HepG2 (cell line): Measurements from ENCODE around the gene STX2. TPM values are rescaled to one million over a fixed set of nuclear protein-coding genes. Genes with fewer than 3 reads are reported as not detected.

Experiments
- ATAC-seq: fragments of 200-7000 bp; cut with Tn5 transposase; 3 replicates; pipeline ENCODE4 v1.9.1; 2020; ENCODE audit warnings: mild to moderate bottlenecking, moderate library complexity
- BruUV-seq: library from RNA; stranded (reverse); fragments of 400-500 nt; replicated peaks from 2 replicates; lab custom pipeline; 2021; lab: Mats Ljungman, UMichigan
- CTCF ChIA-PET: fragments of 300-600 bp; formaldehyde crosslinking; extraction: SDS; loops from one replicate; lab custom pipeline; 2021; ENCODE audit warnings: low total read pairs, inconsistent platforms, low intra/inter-chr PET ratio; lab: Yijun Ruan, JAX
- POLR2A ChIA-PET: fragments of 350-600 bp; sonication (Branson Sonifier 250); formaldehyde crosslinking; loops from one replicate; lab custom pipeline; 2020; ENCODE audit warnings: antibody characterized with exemption, inconsistent platforms; lab: Yijun Ruan, JAX
- DNase-seq: peaks from one replicate; pipeline ENCODE4 v3.0.0-alpha.2; 2015; ENCODE audit warnings: low spot score
- FAIRE-seq: peaks from 3 replicates; lab custom pipeline; 2011; peaks lifted over from hg19 to GRCh38; lab: Jason Lieb, UNC
- H2AFZ ChIP-seq: one replicate; pipeline ENCODE4 v1.6.1; 2011; ENCODE audit warnings: low read length, inconsistent platforms
- H3K27ac ChIP-seq: fragments of 300-600 bp; 3 replicates; pipeline ENCODE4 v1.8.0; 2011; ENCODE audit warnings: mixed run types, mild to moderate bottlenecking, mixed read lengths, low read length, inconsistent platforms; ENCODE audit not compliant: insufficient read depth; ENCODE audit errors: extremely low read length
- H3K27me3 ChIP-seq, 2 experiments: fragments of 200-600 bp in 1 of 2; 2 replicates in 1 of 2; 3 replicates in 1 of 2; pipeline versions ENCODE4 v1.6.0 to v1.8.0; 2011; ENCODE audit warnings: low read length in 2 of 2, mild to moderate bottlenecking in 2 of 2, moderate library complexity in 2 of 2, inconsistent platforms in 1 of 2; ENCODE audit not compliant: insufficient read depth in 2 of 2, control insufficient read depth in 1 of 2
- H3K36me3 ChIP-seq, 2 experiments: fragments of 200-600 bp in 1 of 2; replicated peaks in 1 of 2; 2 replicates in 1 of 2; 3 replicates in 1 of 2; pipeline versions ENCODE4 v1.5.1 to v1.8.0; 2011; ENCODE audit warnings: low read length in 2 of 2, inconsistent platforms in 1 of 2; ENCODE audit not compliant: insufficient read depth in 2 of 2, control insufficient read depth in 1 of 2
- H3K4me1 ChIP-seq: 2 replicates; pipeline ENCODE4 v1.5.1; 2012; ENCODE audit warnings: low read length, inconsistent platforms; ENCODE audit not compliant: insufficient read depth
- H3K4me2 ChIP-seq: 2 replicates; pipeline ENCODE4 v1.6.0; 2011; ENCODE audit warnings: low read depth, low read length, inconsistent platforms
- H3K4me3 ChIP-seq, 3 experiments: fragments of 200-600 bp in 1 of 3; sonication (generic), shearing (Covaris generic) in 1 of 3; replicated peaks in 1 of 3; 2 replicates each; pipeline ENCODE4 v1.5.1; 2011 to 2016; ENCODE audit warnings: low read length in 3 of 3, inconsistent platforms in 2 of 3, low read depth in 2 of 3, mild to moderate bottlenecking in 2 of 3, control low read depth in 1 of 3, mixed read lengths in 1 of 3; ENCODE audit not compliant: insufficient read depth in 1 of 3
- H3K79me2 ChIP-seq: one replicate; pipeline ENCODE4 v1.6.1; 2011; ENCODE audit warnings: low read length, inconsistent platforms; ENCODE audit not compliant: insufficient read depth
- H3K9ac ChIP-seq: 2 replicates; pipeline ENCODE4 v1.6.0; 2011; ENCODE audit warnings: mild to moderate bottlenecking, low read depth, low read length, inconsistent platforms; ENCODE audit not compliant: insufficient read depth
- H3K9me3 ChIP-seq: 2 replicates; pipeline ENCODE4 v1.5.1; 2012; ENCODE audit warnings: mild to moderate bottlenecking, low read length
- H4K20me1 ChIP-seq: 2 replicates; pipeline ENCODE4 v1.6.0; 2011; ENCODE audit warnings: inconsistent platforms, mild to moderate bottlenecking, low read length, moderate library complexity; ENCODE audit not compliant: insufficient read depth
- HNRNPLL ChIP-seq: fragments of 200-400 bp; formaldehyde crosslinking; IDR thresholded peaks from 2 replicates; pipeline ENCODE4 v1.6.1; 2017; ENCODE audit warnings: mild to moderate bottlenecking, low read depth, low read length; ENCODE audit not compliant: poor library complexity, severe bottlenecking
- IKZF1 ChIP-seq: fragments of 450-650 bp; IDR thresholded peaks from 2 replicates; pipeline ENCODE4 v1.7.1; 2016
- KLF11 ChIP-seq: IDR thresholded peaks from 2 replicates; pipeline ENCODE4 v1.6.1; 2016; ENCODE audit warnings: missing compliant biosample characterization
- KLF13 ChIP-seq: sonication (generic); formaldehyde crosslinking; IDR thresholded peaks from 2 replicates; pipeline ENCODE4 v1.4.0; 2020; ENCODE audit warnings: mild to moderate bottlenecking, missing genetic modification reagents
- SP2 ChIP-seq: sonication (generic); formaldehyde crosslinking; IDR thresholded peaks from 2 replicates; pipeline ENCODE4 v1.5.1; 2020; ENCODE audit warnings: mild to moderate bottlenecking, missing genetic modification reagents
- ZFAT ChIP-seq: sonication (generic); formaldehyde crosslinking; conservative IDR thresholded peaks from 2 replicates; pipeline ENCODE4 v1.8.1; 2023; ENCODE audit warnings: missing genetic modification reagents, inconsistent platforms
- ZFP36 ChIP-seq: fragments of 150-350 bp; IDR thresholded peaks from 2 replicates; pipeline ENCODE4 v1.6.1; 2018; ENCODE audit warnings: borderline replicate concordance, low read length, low read depth; ENCODE audit not compliant: partially characterized antibody
- ZNF496 ChIP-seq: sonication (generic); formaldehyde crosslinking; IDR thresholded peaks from 2 replicates; pipeline ENCODE4 v1.8.1; 2023; ENCODE audit warnings: mild to moderate bottlenecking, moderate library complexity, missing genetic modification reagents; ENCODE audit not compliant: insufficient replicate concordance
- ZNF501 ChIP-seq: sonication (generic); formaldehyde crosslinking; IDR thresholded peaks from 2 replicates; pipeline ENCODE4 v1.5.1; 2020; ENCODE audit warnings: mild to moderate bottlenecking, moderate library complexity, missing genetic modification reagents
- ZNF674 ChIP-seq: sonication (generic); formaldehyde crosslinking; IDR thresholded peaks from 2 replicates; pipeline ENCODE4 v1.5.0; 2020; ENCODE audit warnings: low read depth, mild to moderate bottlenecking, missing genetic modification reagents
- ZNF709 ChIP-seq: sonication (generic); formaldehyde crosslinking; IDR thresholded peaks from 2 replicates; pipeline ENCODE4 v1.5.0; 2020; ENCODE audit warnings: mild to moderate bottlenecking, missing genetic modification reagents
- ZSCAN31 ChIP-seq: sonication (generic); formaldehyde crosslinking; IDR thresholded peaks from 2 replicates; pipeline ENCODE4 v1.5.0; 2020; ENCODE audit warnings: low read depth, mild to moderate bottlenecking, missing genetic modification reagents
- WGBS: methylation state at CpG from one replicate; pipeline ENCODE4 v1.1.6; 2017; ENCODE audit warnings: low lambda C conversion rate; 5-methylcytosine and 5-hydroxymethylcytosine counted together
- in situ Hi-C: cut with HindIII; loops from 2 replicates; pipeline ENCODE4 v1.10.0; 2017; ENCODE audit warnings: low pct_unique_long_range_greater_than_20kb; ENCODE audit not compliant: extremely low pct_ligation_motif_present
- intact Hi-C: fragments of 100-400 bp; cut with micrococcal nuclease; formaldehyde crosslinking; loops from one replicate; pipeline ENCODE4 v1.10.0; 2022; ENCODE audit not compliant: unreplicated experiment
- polyA plus RNA-seq, 8 experiments: library from polyadenylated mRNA; depleted of rRNA in 3 of 8; stranded (reverse) in 7 of 8; unstranded in 1 of 8; fragments of >200 nt; fragmentation: Illumina TruSeq in 4 of 8; extraction: Trizol in 4 of 8; gene quantifications; 2 replicates each; pipeline versions ENCODE4 v1.2.1 to v1.2.3, GENCODE V29; 2011 to 2016; ENCODE audit warnings: low read depth in 4 of 8, missing spikeins in 1 of 8, mixed read lengths in 1 of 8; ENCODE audit not compliant: insufficient read depth in 1 of 8
- total RNA-seq, 5 experiments: library from RNA; depleted of rRNA; stranded (reverse); fragments of >200 nt; fragmentation: Illumina TruSeq; extraction: Trizol; gene quantifications; 2 replicates each; pipeline ENCODE4 v1.2.3, GENCODE V29; 2016; ENCODE audit warnings: low read depth in 1 of 5
- TF ChIP-seq, protein P1 (sequence below): IDR thresholded peaks from 2 replicates; pipeline ENCODE4 v1.6.1; 2012; ENCODE audit warnings: low read length, improper control_type of control experiment
- TF ChIP-seq, protein P2 (sequence below): sonication (generic); formaldehyde crosslinking; IDR thresholded peaks from 2 replicates; pipeline ENCODE4 v1.8.0; 2022; ENCODE audit warnings: mild to moderate bottlenecking, missing genetic modification reagents, moderate library complexity

Gene STX2
- total and polyA plus RNA-seq, 2 of the 13 experiments (the other 11 are each of a cell fraction or from before 2014, with no cell fraction given): 13.4 to 25.1 TPM

DNA sequence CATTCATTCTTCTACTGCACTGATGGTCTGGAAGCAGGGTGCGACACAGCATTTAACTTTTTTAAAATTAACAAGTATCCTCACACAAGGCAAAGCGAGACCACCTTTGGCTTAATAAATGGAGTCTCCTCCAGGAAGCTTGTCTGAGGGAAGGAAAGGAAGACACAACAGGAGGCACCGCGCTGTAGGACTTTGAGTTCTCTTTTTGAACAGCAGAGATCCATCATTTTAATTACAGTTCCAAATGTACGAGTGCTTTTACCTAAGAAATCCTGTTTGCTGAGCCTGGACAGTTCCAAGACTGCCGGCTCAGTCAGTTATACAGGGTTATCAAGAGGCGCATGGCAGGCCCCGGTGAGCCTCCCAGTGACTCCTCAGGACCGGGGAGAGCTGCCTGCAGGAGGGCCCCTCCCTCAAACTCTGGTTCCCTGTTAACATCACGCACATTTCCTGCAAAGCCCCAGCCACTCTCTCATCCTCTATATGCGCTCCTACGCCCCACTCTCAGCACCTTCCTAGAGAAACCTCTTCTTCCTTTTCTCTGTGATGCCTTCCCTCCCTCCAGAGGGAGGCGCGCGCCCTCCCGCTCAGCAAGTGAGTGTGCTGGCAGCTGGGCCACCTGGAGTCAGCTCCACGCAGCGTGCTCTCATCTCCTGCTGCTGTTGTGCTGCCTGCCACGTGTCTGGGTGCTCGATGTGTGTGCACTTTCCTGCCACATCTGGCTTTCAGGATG is 46.1 kb downstream of the STX2 start (continued):
- TF ChIP-seq, protein P1, sequence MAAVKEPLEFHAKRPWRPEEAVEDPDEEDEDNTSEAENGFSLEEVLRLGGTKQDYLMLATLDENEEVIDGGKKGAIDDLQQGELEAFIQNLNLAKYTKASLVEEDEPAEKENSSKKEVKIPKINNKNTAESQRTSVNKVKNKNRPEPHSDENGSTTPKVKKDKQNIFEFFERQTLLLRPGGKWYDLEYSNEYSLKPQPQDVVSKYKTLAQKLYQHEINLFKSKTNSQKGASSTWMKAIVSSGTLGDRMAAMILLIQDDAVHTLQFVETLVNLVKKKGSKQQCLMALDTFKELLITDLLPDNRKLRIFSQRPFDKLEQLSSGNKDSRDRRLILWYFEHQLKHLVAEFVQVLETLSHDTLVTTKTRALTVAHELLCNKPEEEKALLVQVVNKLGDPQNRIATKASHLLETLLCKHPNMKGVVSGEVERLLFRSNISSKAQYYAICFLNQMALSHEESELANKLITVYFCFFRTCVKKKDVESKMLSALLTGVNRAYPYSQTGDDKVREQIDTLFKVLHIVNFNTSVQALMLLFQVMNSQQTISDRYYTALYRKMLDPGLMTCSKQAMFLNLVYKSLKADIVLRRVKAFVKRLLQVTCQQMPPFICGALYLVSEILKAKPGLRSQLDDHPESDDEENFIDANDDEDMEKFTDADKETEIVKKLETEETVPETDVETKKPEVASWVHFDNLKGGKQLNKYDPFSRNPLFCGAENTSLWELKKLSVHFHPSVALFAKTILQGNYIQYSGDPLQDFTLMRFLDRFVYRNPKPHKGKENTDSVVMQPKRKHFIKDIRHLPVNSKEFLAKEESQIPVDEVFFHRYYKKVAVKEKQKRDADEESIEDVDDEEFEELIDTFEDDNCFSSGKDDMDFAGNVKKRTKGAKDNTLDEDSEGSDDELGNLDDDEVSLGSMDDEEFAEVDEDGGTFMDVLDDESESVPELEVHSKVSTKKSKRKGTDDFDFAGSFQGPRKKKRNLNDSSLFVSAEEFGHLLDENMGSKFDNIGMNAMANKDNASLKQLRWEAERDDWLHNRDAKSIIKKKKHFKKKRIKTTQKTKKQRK: no peak
- no peak for TF ChIP-seq KLF11 (CRISPR knock-in tag)
- TF ChIP-seq, all 625 proteins: peak for 0

DNA sequence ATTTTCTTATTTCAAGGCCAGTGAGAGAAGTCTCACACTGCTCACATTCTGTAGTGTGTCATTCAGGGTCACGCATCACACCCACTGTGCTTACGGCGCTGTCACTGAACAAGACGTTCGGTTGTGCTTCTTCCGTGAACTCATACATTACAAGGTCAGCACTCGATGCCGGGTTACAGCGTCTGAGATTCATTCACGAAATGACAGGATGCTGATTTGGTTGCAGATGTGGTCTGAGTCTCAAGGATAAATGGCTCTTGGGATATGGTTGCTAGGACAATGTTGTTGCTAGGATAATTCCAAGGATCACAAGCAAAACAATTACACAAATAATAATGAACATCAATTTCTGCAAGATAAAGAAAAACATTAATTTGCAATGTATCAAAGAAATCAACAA is 47.4 kb downstream of the STX2 start:
- in situ Hi-C loops (no loop called here), intact Hi-C loops (no loop called here)
- Histone ChIP-seq H4K20me1 (no peaks in the 10 kb centered on the region), H3K4me2 (no peak overlapping the region), H3K27me3 (no peaks in the 10 kb centered on the region), H3K4me1 (no peaks in the 10 kb centered on the region), H2AFZ (no peak overlapping the region), H3K9ac (no peak overlapping the region), H3K79me2 (no peaks in the 10 kb centered on the region), H3K4me3 (no peak overlapping the region), H3K27ac (no peak overlapping the region), H3K9me3 (no peaks in the 10 kb centered on the region), H3K36me3 (peaks cover 9 to 35% of the 10 kb centered on the region in 2 experiments; a peak in 4 of 5 replicates)
- DNase-seq: no peak
- ChIA-PET CTCF (no interaction called here), POLR2A (no interaction called here)
- TF ChIP-seq HNRNPLL (no peak), KLF13 (no peak), ZFAT (CRISPR knock-in tag) (no peak), ZNF674 (CRISPR knock-in tag) (no peak), ZFP36 (no peak), IKZF1 (no peak), ZNF501 (no peak), ZNF709 (CRISPR knock-in tag) (no peak), ZSCAN31 (no peak), ZNF496 (no peak), SP2 (CRISPR knock-in tag) (no peak)
- TF ChIP-seq, protein P2, sequence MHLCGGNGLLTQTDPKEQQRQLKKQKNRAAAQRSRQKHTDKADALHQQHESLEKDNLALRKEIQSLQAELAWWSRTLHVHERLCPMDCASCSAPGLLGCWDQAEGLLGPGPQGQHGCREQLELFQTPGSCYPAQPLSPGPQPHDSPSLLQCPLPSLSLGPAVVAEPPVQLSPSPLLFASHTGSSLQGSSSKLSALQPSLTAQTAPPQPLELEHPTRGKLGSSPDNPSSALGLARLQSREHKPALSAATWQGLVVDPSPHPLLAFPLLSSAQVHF (CRISPR knock-in tag): no peak
- no peak for ATAC-seq
- no TSS peak for BruUV-seq
- FAIRE-seq: no peak
- 97% methylated on average over 10 of the region's 10 CpGs for WGBS
